GM23338 (cell line): Measurements from ENCODE around the gene ROBO1. TPM values are rescaled to one million over a fixed set of nuclear protein-coding genes. Genes with fewer than 3 reads are reported as not detected.

Source experiments
- ATAC-seq: fragments of 200-7000 bp; cut with Tn5 transposase; 3 replicates; pipeline ENCODE4 v1.9.1; 2020
- DNase-seq: peaks from one replicate; pipeline ENCODE4 v3.0.0-alpha.2; 2015; ENCODE audit warnings: low spot score
- H2AFZ ChIP-seq: fragments of 200-600 bp; sonication (generic); 2 replicates; pipeline ENCODE4 v1.8.0; 2016; ENCODE audit warnings: antibody characterized with exemption, mild to moderate bottlenecking, moderate library complexity
- H3F3A ChIP-seq: fragments of 200-600 bp; sonication (generic); replicated peaks from 2 replicates; pipeline ENCODE4 v1.8.0; 2017; ENCODE audit warnings: antibody characterized with exemption, mixed run types, low read depth
- H3K27ac ChIP-seq: fragments of 200-600 bp; sonication (generic); 2 replicates; pipeline ENCODE4 v1.6.1; 2016; ENCODE audit warnings: low read depth
- H3K27me3 ChIP-seq: fragments of 200-600 bp; sonication (generic); 2 replicates; pipeline ENCODE4 v1.8.0; 2016; ENCODE audit warnings: mild to moderate bottlenecking, mixed run types, moderate library complexity; ENCODE audit not compliant: insufficient read depth
- H3K36me3 ChIP-seq: fragments of 200-600 bp; sonication (generic); 2 replicates; pipeline ENCODE4 v1.8.0; 2016; ENCODE audit warnings: mild to moderate bottlenecking; ENCODE audit not compliant: insufficient read depth
- H3K4me1 ChIP-seq: fragments of 200-600 bp; sonication (generic); 2 replicates; pipeline ENCODE4 v1.8.0; 2016; ENCODE audit warnings: mild to moderate bottlenecking, moderate library complexity; ENCODE audit not compliant: insufficient read depth
- H3K4me2 ChIP-seq: fragments of 200-600 bp; sonication (generic); 2 replicates; pipeline ENCODE4 v1.7.1; 2017; ENCODE audit warnings: mixed run types
- H3K4me3 ChIP-seq: fragments of 200-600 bp; sonication (generic); 2 replicates; pipeline ENCODE4 v1.6.1; 2016; ENCODE audit warnings: mixed run types
- H3K79me2 ChIP-seq: fragments of 200-600 bp; sonication (generic); replicated peaks from 2 replicates; pipeline ENCODE4 v1.8.0; 2017; ENCODE audit warnings: mild to moderate bottlenecking; ENCODE audit not compliant: insufficient read depth
- H3K9me2 ChIP-seq: fragments of 200-600 bp; sonication (generic); 2 replicates; pipeline ENCODE4 v1.8.0; 2017; ENCODE audit not compliant: insufficient read depth
- H4K20me1 ChIP-seq: fragments of 200-600 bp; sonication (generic); replicated peaks from 2 replicates; pipeline ENCODE4 v1.8.0; 2017; ENCODE audit warnings: mild to moderate bottlenecking; ENCODE audit not compliant: insufficient read depth
- H3K27ac Mint-ChIP-seq: 2 replicates; pipeline ENCODE4 v1.8.0; 2020; ENCODE audit warnings: inconsistent platforms, mild to moderate bottlenecking, moderate library complexity, mixed read lengths
- H3K27me3 Mint-ChIP-seq: 3 replicates; pipeline ENCODE4 v1.8.0; 2022; ENCODE audit warnings: low read depth, mild to moderate bottlenecking, moderate library complexity, mixed read lengths, inconsistent platforms; ENCODE audit not compliant: insufficient read depth, poor library complexity
- H3K36me3 Mint-ChIP-seq: 3 replicates; pipeline ENCODE4 v1.8.0; 2021; ENCODE audit warnings: low read depth, mild to moderate bottlenecking, inconsistent platforms, moderate library complexity, mixed read lengths
- H3K4me1 Mint-ChIP-seq: 3 replicates; pipeline ENCODE4 v1.8.0; 2020; ENCODE audit warnings: mild to moderate bottlenecking, inconsistent platforms, mixed read lengths
- H3K4me3 Mint-ChIP-seq: 3 replicates; pipeline ENCODE4 v1.8.0; 2021; ENCODE audit warnings: moderate library complexity, mild to moderate bottlenecking, inconsistent platforms, mixed read lengths
- H3K9me3 Mint-ChIP-seq: 3 replicates; pipeline ENCODE4 v1.8.0; 2020; ENCODE audit warnings: moderate library complexity, mild to moderate bottlenecking, inconsistent platforms, mixed read lengths
- CREB1 ChIP-seq: fragments of 250-450 bp; sonication (Bioruptor Pico); IDR thresholded peaks from 2 replicates; pipeline ENCODE4 v1.5.0; 2020; ENCODE audit warnings: low read depth, mild to moderate bottlenecking, moderate library complexity
- CTCF ChIP-seq, 2 experiments: fragments of 200-600 bp in 1 of 2; sonication (generic) in 1 of 2; conservative IDR thresholded peaks; 2 replicates each; pipeline versions ENCODE4 v1.5.1 to v1.6.1; 2016 to 2017; ENCODE audit warnings: antibody characterized with exemption in 2 of 2, low read depth in 2 of 2, mild to moderate bottlenecking in 2 of 2, moderate library complexity in 1 of 2
- ETS1 ChIP-seq: IDR thresholded peaks from 2 replicates; pipeline ENCODE4 v1.6.1; 2016; ENCODE audit warnings: antibody characterized with exemption
- EZH2 ChIP-seq: fragments of 200-600 bp; sonication (generic); IDR thresholded peaks from one replicate; pipeline ENCODE4 v1.8.0; 2017; ENCODE audit warnings: antibody characterized with exemption, mild to moderate bottlenecking, low read depth; ENCODE audit not compliant: unreplicated experiment
- EZH2phosphoT487 ChIP-seq: fragments of 200-600 bp; sonication (generic); IDR thresholded peaks from one replicate; pipeline ENCODE4 v1.8.1; 2018; ENCODE audit warnings: antibody characterized with exemption; ENCODE audit not compliant: unreplicated experiment
- JUNB ChIP-seq: IDR thresholded peaks from one replicate; pipeline ENCODE4 v1.6.1; 2016; ENCODE audit warnings: antibody characterized with exemption; ENCODE audit not compliant: unreplicated experiment
- NANOG ChIP-seq: IDR thresholded peaks from 2 replicates; pipeline ENCODE4 v1.6.1; 2016; ENCODE audit warnings: antibody characterized with exemption, borderline replicate concordance
- POLR2AphosphoS5 ChIP-seq: IDR thresholded peaks from 2 replicates; pipeline ENCODE4 v1.6.1; 2016; ENCODE audit warnings: antibody characterized with exemption, low read depth
- REST ChIP-seq: IDR thresholded peaks from one replicate; pipeline ENCODE4 v1.6.1; 2018; ENCODE audit warnings: antibody characterized with exemption; ENCODE audit not compliant: unreplicated experiment
- STAT1 ChIP-seq: IDR thresholded peaks from one replicate; pipeline ENCODE4 v1.6.1; 2016; ENCODE audit warnings: antibody characterized with exemption; ENCODE audit not compliant: unreplicated experiment
- ZNF114 ChIP-seq: fragments of 250-450 bp; sonication (Bioruptor Pico); IDR thresholded peaks from 2 replicates; pipeline ENCODE4 v1.5.0; 2020; ENCODE audit warnings: mild to moderate bottlenecking, moderate library complexity
- ZNF331 ChIP-seq: fragments of 250-450 bp; sonication (Bioruptor Pico); IDR thresholded peaks from 2 replicates; pipeline ENCODE4 v1.5.0; 2020; ENCODE audit warnings: low read depth, mild to moderate bottlenecking, moderate library complexity
- ZNF462 ChIP-seq: fragments of 250-450 bp; sonication (Bioruptor Pico); IDR thresholded peaks from 2 replicates; pipeline ENCODE4 v1.5.0; 2020; ENCODE audit warnings: mild to moderate bottlenecking, moderate library complexity
- polyA plus RNA-seq: library from polyadenylated mRNA; unstranded; fragments of >200 nt; fragmentation: Nextera tagmentation; extraction: Ambion mirVana; gene quantifications from 2 replicates; pipeline ENCODE4 v1.2.1, GENCODE V29; 2016
- total RNA-seq: library from RNA; depleted of rRNA; stranded (reverse); fragments of >200 nt; shearing (Covaris generic); gene quantifications from 2 replicates; pipeline ENCODE4 v1.2.3, GENCODE V29; 2014

Gene ROBO1
- total and polyA plus RNA-seq, 2 experiments from 2014 or later, result 19.2 to 78.3 TPM

- Histone ChIP-seq H3K36me3 (no peaks in the 10 kb centered on the region), H3K4me2 (no peak overlapping the region), H3K27ac (no peak overlapping the region), H3F3A (no peaks in the 10 kb centered on the region), H2AFZ (no peak overlapping the region), H3K79me2 (no peaks in the 10 kb centered on the region), H3K9me2 (no peaks in the 10 kb centered on the region), H3K4me3 (no peak overlapping the region), H3K27me3 (no peaks in the 10 kb centered on the region), H3K4me1 (no peaks in the 10 kb centered on the region), H4K20me1 (no peaks in the 10 kb centered on the region)
- Mint-ChIP-seq H3K9me3 (no peaks in the 10 kb centered on the region), H3K4me1 (peaks cover 10% of the 10 kb centered on the region; the same call in 2 of the 3 replicates), H3K27me3 (no peaks in the 10 kb centered on the region), H3K4me3 (no peak overlapping the region), H3K27ac (no peak overlapping the region), H3K36me3 (no peaks in the 10 kb centered on the region)
- no peak for DNase-seq
- no peak for ATAC-seq
- TF ChIP-seq EZH2 (no peak), NANOG (no peak), JUNB (no peak), ZNF462 (CRISPR knock-in tag) (no peak), ETS1 (no peak), STAT1 (no peak), EZH2phosphoT487 (no peak), ZNF114 (no peak), CREB1 (CRISPR knock-in tag) (no peak), ZNF331 (no peak), POLR2AphosphoS5 (no peak), REST (no peak), CTCF (conservative IDR thresholded peaks at IDR 0.05; ENCODE audit: low read depth in 2 of 2) (no peak)
Measured at GRCh38 chr3:79103307-79103706, 664.5 kb downstream of the ROBO1 start.
